NCI-H1694 treated with DMSO at 0.1 percent for 48 hours (cell line): ENCODE measurements around the gene SMDT1.

Experiments
- DNase-seq: peaks from one replicate; lab custom pipeline; 2025; lab: John Stamatoyannopoulos, UW

SMDT1 gene, protein sequence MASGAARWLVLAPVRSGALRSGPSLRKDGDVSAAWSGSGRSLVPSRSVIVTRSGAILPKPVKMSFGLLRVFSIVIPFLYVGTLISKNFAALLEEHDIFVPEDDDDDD

DNA sequence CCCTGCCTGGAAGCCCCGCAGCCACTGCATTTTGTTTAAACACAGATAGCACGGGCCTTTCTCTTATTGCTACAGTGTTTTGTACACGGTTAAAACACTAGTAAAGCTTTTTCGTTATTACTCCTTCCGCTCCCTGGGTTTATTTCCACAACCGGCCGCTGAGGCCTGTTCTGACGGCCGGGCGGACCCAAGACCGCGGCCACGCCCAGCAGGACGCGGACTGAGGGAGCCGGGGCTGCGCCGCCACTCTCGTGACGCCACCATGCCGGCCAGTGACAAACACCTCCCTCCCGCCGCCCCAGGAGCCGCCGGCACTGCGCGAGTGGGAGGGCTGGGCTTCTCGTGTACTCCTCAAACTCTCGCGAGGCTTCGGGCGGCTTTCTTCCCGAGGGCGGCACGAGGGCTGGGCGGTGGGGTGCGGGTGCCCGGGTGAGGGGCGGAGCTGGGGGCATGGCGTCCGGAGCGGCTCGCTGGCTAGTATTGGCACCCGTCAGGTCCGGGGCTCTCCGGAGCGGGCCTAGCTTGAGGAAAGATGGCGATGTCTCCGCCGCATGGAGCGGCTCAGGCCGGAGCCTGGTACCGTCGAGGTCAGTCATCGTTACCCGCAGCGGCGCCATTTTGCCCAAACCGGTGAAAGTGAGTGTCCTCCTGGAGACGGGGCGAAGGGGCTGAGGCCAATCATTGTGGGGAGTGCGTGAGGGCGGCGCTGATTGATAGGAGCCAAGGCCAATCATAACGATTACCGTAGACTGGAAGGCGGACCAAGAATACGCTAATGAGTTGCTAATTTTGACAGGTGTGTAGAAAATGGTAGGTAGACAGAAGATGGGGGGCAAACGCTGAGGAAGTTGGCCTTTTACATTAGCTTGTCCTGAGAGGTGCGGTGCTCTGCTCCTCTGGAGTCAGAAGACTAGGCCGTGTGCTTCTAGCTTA lies at the start of gene SMDT1:
SMDT1 (plus strand) TSS at position 382 of the 933 bp plus-strand sequence; CDS start at position 451, 69 bp downstream.
- DNase-seq = peak; percentile 98

DNA sequence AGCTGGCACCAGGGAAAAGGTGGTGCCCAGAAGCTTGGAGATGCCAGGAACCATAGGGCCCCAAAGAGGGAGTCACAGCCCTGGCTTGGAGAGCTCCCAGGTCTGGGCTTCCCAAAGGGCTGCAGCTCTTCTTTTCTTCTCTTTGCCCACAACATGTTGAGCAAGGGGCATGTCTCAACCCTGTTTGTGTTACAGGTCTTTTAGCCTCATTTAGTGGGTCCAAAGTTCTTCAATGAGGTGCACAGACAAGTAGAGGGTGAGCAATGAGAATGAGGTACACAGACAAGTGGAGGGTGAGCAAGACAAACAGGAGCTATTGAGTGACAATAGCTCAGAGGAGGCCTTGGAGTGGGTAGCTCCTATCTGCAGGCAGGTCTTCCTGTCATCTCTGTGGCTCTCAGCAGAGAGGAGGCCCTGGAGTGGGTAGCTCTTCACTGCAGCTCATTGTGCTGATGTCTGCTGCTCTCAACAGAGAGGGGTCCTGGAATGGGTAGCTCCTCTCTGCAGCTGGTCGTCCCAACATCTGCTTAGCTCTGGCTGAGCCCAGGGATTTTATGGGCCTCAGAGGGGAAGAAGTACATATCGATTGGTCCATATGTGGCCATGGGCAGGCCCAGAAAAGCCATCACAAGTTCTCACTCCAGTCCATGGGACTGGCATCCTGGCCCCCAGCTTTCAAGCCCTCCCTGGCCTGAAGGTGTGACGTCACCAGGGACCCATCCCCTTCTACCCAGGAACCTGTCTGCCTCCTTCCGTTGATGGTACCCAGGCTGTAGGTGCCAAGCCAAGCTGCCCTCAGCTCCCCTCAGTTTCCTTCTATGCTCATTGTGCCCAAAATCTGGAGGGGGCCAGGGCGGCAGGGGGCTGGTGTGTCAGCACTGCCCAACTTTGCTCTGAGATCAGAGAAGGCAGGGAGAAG lies 46.0 kb upstream of the SMDT1 start:
- DNase-seq = no peak

DNA sequence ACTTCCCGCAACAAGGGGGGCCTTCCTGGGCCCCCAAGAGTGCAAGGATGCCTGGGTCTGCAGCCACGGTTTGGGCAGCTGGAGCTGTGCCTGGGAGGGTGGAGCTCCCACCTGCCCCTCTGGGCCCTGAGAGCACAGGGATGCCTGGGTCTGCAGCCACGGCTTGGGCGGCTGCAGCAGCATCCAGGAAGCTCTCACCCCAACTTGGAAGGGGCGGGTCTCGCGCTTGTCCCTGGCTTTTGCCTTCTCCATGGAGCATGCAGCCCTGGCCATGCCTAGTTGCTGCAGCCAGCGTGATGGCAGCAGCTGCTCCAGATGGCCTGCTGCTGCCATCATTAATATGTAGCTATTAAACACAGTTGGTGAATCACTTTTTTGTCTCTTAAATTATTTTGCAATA lies 44.2 kb upstream of the SMDT1 start:
- no peak for DNase-seq

DNA sequence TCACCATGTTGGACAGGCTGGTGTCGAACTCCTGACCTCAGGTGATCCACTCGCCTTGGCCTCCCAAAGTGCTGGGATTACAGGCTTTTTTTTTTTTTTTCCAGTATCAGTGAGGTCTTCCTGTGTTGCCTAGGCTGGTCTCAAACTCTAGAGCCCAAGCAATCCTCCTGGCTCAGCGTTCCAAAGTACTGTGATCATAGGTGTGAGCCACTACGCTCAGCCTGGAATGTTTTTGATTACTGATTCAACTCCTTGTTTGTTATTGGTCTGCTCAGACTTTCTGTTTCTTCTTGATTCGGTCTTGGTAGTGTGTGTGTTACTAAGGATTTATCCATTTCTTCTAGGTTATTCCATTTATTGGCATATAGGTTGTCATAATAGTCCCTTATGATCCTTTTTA lies 40.2 kb upstream of the SMDT1 start:
- no peak for DNase-seq

DNA sequence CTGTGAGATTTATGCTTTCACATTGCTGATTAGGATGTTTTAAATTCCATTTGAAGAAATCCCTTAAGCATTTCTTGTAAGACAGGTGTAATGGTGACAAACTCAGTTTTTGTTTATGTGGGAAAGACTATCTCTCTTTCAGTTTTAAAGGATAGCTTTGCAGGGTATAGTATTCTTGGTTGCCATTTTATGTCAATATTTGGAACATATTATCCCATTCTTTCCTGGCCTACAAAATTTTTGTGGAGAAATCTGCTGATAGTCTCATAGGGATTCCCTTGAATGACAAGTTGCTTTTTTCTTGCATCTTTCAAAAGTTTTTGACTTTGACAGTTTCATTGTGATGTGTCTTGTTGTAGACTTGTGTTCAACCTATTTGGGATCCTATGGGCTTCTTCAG lies 37.7 kb upstream of the SMDT1 start:
- no peak for DNase-seq

DNA sequence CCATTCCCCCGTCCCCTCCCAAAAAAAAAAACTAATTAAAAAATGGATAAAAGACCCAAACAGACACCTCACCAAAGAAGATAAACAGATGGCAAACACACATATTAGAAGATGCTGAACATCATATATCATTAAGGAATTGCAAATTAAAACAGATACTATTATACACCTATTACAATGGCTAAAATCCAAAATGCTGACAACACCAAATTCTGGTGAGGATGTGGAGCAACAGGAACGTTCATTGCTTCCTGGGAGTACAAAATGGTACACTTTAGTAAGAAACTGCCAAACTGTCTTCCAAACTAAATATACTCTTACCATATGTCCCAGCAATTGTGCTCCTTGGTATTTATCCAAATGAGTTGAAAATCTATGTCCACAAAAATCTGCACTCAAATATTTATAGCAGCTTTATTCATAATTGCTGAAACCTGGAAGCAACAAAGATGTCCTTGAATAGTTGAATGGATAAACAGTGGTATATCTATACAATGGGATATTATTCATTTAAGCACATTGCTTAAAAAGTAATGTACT lies 28.8 kb upstream of the SMDT1 start:
- no peak for DNase-seq

DNA sequence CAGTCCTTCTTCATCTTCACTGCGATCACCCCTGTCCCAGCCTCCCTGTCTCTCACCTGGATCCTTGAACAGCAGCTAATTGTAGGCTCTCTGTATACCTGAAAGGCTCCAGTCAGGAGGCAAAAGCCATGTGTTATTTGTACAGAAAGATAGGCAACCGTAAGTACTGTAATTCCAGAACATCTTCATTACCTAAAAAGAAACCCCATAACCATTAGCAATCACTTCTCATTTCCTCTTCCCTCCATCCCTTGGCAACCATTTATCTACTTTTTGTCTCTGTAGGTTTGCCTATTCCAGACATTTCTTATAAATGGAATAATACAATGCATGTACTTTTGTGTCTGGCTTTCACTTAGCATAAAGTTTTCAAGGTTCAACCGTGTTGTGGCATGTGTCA lies 26.7 kb upstream of the SMDT1 start:
- DNase-seq = no peak

DNA sequence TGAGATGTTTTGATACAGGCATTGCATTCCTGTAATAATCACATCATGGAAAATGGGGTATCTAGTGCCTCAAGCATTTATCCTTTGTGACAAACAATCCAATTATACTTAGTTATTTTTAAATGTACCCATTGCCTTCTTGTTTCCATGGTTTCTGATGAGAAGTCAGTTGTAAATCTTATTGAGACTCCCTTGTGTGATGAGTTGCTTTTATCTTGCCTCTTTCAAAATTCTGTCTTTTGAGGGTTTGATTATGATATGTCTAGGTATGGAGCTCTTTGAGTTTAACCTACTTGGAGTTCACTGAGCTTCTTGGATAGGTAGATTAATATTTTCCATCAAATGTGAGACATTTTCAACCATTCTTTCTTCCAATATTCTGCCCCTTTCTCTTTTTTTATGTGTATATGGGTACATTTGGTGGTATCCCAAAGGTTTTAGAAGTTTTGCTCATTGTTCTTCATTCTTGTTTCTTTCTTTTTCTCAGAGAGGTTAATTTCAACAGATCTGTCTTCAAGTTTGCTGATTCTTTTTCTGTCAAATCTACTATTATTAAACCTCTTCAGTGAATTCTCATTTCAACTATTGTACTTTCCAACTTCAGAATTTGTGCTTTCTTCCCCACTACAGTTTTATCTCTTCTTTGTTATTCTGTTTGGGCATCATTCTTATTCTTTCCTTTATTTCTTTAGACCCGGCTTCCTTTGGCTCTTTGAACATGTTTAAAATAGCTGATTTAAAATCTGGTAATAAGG lies 22.6 kb upstream of the SMDT1 start:
- no peak for DNase-seq

DNA sequence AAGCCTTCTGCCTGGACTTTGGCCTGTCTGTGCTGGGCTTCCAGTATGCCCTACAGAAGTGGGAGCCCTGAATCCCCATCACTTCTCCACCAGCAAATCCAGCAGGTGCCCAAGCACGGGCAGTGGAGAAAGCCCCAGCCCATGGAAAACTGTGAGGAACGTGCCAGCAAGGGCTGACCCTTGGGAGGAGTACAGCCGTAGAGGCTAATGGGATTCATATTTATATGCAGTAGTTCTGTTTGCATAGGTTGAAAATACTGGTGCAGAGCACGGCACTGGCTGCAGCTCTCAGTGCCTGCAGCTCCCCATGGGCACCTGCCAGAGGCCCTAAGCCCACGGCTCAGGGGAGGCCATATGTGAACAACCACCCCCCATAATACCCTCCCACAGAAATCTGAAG lies 19.0 kb upstream of the SMDT1 start:
- DNase-seq = no peak

DNA sequence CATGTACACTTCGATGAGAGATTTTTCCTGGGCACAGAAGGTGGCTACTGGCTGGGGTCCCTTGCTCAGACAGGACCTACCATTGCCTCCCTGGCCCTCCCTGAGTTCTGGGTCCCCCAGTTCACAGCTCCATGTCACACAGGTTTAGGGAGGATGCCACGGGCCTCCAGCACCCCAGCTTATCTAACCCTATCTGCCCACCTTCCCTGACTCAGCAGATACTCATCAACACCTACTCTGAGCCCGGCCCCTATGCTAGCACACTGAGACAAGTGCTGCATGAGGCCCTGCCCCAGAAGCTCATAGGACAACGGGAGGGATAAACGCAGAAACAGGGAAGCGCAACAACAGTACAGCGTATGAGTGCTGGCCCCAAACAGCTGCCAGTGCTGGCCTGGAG lies 18.5 kb upstream of the SMDT1 start:
- no peak for DNase-seq

DNA sequence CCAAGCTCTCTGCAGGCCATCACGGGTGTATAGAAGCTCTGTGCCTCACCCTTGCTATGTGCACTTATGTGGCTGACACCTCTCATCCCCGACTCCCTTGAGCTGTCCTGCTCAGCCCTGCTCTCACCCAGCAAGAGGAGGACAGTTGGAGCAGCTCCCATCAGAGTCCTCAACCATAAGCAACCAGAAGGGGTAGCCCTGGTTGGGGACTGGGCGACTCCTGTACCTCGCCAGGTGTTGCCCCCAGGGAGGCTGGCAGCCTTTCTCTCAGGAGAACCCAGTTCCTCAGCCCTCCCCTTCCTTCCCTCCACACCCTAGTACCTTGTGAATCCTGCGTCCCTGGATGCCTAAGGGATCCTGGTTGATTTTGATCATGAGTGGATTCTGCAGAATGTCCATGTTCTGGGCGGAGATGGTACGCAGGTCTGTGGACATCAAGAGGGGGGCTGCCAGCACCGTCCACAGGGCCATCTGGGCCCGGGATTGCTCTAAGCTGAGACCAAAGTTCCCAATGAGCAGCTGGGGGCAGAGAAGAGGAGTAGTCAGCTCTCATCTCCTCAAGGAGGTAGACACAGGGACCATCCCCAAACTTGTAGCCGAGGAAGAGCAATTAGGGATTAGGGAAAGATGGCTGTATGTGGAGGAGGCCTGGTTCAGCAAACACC lies 16.9 kb upstream of the SMDT1 start:
- no peak for DNase-seq

DNA sequence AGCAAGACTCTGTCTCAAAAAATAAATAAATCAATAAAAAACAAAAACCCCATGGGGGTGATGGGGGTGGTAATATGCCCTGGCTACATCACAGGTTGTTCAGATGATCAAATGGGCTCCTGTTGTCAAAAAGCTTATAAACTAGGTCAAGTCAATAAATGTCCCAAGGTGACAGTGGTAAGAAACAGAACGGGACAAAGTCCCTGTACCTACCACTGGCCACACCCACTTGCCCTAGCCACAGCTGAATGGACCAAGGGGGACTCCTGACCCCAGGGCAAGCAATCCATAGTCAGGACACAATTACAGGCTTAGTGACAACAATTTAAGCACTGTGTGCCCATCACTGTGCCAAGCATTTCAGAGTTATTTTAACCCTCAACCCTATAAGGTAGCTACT lies 14.9 kb upstream of the SMDT1 start:
- DNase-seq = no peak

DNA sequence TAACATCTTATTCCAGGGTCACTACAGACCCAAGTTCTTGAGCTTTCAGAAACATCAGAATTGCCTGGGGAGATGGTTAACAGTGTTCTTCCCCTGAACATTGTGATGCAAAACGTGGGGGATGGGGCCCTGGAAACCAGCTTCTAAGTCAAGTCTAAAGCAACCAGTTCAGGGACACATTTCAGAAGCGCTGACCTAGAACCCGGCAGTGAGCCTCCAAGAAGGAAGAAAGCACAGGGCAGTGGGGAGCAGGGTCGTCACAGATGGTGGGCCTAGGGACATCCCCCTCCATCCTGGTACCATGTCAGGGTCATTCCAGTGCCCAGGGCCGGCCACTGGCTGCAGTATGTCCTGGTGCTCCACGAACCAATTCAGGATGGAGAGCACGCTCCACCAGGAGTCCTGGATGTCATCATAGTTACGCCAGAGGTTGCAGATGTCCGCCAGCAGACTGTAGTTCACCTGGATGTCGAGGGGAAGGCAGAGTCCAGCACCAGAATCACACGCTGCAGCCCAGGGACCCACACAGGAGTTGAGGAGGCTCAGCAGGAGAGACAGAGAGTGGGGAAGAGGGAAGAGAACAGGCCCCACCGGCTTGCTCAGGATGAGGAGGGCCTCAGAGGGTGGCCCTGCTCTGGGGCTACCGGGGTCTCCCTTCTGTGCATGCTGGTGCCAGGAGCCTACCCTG lies 13.9 kb upstream of the SMDT1 start:
- no peak for DNase-seq

DNA sequence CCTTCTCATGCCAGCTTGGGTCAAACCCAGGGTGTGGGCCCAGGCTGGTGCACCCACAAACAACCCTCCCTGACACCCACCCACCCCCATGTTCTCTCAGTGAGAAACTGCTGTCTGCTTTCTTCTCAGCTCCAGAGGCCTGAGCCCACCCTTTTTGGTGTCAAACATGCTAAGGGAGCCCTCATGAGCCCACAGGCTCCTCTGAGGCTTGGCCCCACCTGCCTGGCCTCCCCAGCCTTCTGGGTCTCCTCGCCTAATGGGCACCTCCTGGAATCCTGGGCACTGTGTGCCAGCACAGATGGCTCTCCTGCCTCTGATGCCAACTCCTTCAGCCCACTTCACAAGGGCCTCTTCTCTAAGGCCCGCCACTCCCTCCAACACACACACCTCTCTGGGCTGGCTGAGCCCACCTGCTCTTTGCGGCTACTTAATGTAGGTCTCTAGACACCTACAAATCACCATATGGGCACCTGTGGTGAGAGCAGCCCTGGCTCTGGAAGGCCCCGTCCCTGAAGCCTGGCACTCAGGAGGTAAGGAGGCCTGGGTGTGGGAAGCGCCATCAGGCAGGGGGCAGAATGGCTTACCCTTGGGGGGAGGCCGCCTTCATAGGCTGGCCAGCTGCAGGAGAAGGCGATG lies 13.3 kb upstream of the SMDT1 start:
- DNase-seq = no peak

DNA sequence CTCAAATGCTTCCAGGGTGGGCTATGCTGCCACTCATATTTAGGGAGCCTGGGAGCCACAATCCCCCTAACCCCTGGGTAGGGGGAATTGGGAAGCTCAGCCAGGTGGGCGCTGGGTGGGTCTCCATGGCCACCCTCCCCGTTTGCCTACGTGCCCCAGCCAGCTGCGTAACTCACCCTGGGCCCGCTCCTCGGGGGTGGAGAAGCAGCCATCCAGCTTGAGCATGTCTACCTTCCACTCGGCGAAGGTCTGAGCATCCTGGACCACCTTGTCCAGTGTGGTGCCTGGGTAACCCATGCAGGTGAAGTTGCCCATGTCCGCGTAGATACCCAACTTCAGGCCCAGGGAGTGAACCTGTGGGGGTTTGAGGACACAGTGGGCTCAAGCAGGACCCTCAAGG lies 12.6 kb upstream of the SMDT1 start:
- DNase-seq = no peak

DNA sequence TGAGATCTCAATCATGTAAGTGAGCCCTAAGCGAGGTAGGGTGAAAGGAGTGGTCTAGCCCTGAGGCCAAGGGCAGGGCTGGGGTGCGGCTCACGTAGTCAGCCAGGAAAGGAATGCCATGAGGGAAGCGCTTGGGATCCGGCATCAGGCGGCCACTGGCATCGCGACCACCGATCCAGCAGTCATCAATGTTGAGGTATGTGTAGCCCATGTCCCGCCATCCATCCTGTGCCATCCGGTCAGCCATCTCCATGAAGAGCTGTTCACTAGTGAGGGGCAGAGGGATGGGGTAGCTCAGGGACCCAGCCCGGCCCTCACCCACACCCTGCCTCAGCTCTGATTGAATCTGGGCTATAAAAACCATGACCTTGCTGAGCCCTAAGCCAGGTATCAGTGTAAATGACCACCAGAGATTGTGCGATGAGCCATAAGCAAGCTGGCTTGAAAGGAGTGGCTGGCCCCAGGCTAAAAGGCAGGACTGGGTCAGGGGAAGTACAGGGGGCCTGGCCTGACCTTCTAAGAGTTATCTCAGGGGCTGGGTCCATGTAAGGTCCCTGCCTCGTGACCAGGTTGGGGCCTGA lies 11.7 kb upstream of the SMDT1 start:
- no peak for DNase-seq

DNA sequence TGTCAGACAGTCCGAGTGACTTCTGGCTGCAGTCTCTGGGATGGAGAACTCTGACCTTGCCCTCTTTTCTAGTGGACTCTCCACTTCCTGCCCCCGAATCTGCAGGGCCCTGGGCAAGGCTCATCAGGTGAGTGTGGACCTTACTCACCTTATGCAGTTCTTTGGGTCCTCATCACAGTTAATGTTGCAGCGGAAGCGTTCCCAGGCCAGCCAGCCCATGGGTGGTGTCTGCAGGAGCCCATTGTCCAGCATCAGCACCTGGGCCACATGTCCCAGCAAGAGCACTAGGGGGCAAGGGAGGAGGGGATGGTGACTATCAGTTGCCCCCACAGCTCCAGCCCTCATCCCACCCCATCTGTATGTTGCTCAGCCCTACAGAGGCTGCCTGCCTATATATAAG lies 11.2 kb upstream of the SMDT1 start:
- no peak for DNase-seq

DNA sequence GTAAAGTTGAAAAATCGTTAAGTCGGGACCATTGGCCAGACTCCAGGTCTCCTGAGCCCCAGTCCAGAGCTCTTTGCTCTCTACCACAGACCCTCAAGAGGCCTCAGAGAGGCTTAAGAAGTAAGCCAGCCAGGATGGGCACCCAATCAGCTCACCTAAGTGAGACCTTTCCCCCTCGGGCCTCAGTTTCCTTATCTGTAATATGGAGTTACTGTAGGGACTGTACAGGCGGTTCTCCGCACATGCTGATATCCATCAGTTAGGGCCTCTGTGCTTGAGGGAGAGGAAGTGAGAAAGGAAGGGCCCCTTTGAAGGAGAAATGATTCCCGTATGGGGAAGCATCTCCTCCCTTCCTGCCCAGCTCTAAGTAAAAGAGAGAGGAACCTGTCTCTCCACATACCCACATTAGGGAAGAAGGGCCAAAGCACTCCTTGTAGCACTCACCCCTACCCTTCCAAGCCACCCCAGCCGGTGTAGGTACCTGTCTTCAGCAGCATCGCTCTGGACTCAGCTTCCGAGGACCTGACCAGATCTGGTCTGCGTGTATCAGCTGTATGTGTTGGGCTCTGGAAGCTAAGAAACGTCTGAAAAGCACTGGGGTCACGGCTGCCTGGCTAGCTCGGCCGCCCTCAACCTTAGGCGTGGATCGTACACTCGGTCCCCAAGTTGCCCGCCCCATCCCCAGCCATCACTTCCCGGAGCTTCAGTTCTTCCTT lies 9.5 kb upstream of the SMDT1 start:
- no peak for DNase-seq
